ENCODE measurements around the gene TREH.

The TREH gene

DNA sequence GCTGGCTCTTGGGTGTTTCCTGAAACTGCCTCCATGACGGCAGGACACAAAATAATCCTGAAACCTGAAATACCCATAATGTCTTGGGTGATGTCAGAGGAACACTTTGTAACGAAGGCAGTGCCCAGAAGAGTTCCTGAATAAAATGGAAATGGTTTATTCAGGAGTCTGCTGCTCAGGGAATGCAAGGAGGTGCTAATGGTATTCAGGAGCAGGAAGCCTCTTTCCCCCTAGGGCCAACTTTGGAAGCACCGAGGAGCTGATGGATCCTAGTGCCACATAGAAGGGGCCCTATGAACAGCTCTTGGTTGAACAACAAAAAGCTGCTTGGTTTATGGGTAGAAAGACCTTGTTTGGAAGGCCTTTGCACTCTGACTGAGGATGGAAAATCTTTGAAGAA lies 15.5 kb downstream of the TREH start:
- DNase-seq (no peak), ATAC-seq (no peak)

DNA sequence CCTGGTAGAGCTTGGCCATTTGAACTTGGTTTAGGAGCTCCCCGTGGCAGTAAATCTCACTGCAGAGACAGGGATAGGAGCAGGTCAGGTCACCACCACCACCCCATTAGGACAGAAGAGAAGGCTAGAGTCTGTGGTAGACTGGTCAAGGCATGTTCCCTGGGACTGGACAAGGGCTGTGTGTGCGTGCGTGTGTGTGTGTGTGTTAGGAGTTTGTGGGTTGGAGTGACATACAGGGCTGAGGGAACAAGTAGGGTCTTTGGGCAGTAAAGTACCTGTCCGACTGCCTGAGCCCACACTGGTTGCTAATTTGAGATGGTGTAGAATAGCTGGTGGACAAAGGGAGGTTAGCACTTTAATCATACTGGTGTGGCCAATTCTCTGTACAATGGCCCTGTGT lies 16.1 kb downstream of the TREH start:
- no peak for ATAC-seq
- DNase-seq, result no peak

DNA sequence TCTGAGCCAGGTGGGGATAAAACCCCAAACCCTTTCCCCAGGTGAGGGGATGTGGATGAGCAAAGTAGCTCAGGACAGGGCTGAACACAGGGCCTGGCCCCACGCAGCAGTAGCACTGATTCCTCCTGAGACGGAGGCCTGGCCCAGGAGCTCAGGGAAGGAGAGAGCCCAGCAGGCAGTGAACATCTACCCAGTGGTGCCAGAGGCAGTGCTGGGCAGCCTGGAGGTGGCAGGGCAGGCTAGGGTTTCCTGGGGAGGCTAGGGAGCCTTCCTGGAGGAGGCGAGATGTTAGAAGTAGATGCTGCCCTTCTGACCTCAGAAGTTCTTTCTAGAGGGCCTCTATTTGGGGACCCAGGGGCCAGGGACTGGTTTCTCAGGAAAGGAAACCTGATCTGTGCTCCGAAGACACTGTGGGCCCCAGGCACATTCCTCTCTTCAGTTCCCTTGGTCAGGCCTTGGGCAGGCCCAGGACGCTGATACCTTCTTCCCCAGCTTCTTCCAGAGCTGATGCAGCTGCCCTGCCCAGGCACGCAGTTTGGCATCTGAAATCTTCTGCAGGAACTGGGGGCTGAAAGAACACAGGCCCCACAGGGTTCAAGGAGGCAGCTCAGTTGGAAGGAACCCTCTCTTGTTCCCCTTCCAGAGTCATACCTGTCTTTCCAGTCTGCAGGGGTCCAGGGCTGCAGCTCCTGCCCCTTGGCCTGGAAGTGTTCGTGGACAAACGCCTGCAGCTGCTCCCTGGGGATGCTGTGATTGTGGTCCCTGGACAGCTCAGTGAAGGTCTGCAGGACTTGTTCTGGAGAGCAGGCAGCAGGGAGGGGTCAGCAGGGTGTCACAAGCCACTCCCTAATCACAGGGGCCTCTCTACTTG lies 16.8 kb downstream of the TREH start:
- DNase-seq (no peak), ATAC-seq (no peak)

DNA sequence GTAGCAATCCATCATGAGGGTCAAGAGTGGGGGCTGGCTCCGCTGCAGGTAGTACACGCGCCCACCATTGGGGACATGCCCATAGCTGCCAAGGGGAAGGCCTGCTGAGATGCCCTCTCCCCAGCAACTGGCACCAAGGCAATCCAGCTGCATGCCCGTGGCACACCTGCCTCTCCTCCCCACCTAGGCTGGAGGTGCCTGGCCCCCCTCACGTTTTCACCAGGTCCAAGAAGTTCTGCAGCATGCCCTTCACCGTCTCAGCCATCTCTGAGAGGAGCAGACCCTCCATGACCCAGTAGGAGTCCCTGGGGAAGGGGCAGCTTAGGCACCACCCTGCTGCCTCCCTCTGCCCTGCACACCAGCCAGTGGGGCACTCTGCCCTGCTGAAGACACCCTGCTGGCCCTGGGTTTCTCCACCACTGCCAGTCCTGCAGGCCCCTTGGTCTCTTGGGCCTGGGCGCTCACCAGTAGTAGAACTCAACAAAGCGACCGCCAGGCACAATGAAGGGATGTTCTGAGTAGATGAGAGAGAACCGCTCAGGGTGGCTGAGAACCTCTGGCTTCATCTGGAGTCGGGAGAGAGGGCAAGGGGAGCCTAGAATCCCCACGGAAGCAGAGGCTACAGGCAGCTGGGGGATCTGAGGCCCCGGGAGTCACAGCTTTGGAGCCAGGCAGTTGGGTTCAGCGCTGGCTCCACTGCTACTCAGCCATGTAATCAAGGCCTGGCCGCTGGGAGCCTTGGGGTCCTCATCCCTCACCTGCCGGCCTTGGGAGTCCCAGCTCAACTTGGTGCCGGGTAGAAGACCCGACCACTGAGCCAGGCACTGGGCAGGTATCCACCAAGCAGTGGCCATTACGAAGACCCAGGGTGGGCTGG lies 17.8 kb downstream of the TREH start:
- ATAC-seq, result no peak
- no peak for DNase-seq

GRCh38 chr11:118660681-118661424 lies 18.6 kb downstream of the TREH start:
- DNase-seq, result no peak
- no peak for ATAC-seq

GRCh38 chr11:118659953-118660680 lies 19.3 kb downstream of the TREH start:
- ATAC-seq (no peak), DNase-seq (no peak)

GRCh38 chr11:118659314-118659952 lies 20.0 kb downstream of the TREH start:
- ATAC-seq (peak; percentile 97), DNase-seq (peak; percentile 96)

- DNase-seq (no peak), ATAC-seq (no peak)
These were observed 20.8 kb downstream of the TREH start for GRCh38 chr11:118658429-118659313.

DNA sequence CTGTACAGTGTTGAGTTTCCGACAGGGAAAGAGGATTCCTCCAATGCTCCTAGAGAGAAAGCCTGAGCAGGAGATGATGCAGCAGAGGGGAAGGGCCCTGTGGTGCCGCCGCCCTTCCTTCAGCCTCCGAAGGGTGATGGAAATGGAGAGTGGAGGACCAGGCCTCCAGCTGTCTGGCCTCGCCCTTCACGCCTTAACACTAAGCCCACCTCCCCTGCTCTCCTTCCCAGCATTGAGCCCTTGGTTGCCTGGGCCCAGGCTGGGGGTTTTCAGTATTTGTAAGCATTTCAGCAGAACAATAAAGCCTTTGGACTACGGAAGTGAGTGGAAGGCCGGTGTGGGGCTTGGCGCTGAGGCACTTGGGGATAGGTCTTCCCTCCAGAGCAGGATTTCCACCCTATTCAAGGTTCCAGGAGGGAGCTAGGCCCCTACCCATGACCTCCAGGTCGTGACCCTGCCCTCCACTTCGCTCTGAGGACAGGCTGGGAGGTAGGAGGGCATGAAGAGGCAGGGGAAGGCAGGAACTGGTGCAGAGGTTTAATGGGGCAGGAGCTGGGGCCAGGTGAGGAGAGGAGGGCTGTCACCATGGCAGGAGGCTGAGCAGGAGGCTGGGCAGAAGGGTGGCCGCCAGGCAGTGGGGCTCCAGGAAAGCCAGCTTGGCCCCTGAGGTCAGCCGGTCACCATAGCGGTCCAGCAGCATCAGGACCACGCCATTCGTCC lies 21.6 kb downstream of the TREH start:
- ATAC-seq, result no peak

GRCh38 chr11:118657238-118657637 lies 22.2 kb downstream of the TREH start:
- ATAC-seq, result no peak
- DNase-seq, result no peak

More for the DNA sequence above, 21.6 kb downstream of the TREH start:
- DNase-seq, result no peak

GRCh38 chr11:118656563-118657165 lies 22.8 kb downstream of the TREH start:
- ATAC-seq, result no peak
- DNase-seq, result no peak

GRCh38 chr11:118655486-118656190 lies 23.8 kb downstream of the TREH start:
- DNase-seq (no peak), ATAC-seq (no peak)

GRCh38 chr11:118653684-118654390 lies 25.6 kb downstream of the TREH start:
- DNase-seq, result no peak
- ATAC-seq, result no peak

GRCh38 chr11:118652681-118653181 lies 26.7 kb downstream of the TREH start:
- ATAC-seq, result no peak
- no peak for DNase-seq

DNA sequence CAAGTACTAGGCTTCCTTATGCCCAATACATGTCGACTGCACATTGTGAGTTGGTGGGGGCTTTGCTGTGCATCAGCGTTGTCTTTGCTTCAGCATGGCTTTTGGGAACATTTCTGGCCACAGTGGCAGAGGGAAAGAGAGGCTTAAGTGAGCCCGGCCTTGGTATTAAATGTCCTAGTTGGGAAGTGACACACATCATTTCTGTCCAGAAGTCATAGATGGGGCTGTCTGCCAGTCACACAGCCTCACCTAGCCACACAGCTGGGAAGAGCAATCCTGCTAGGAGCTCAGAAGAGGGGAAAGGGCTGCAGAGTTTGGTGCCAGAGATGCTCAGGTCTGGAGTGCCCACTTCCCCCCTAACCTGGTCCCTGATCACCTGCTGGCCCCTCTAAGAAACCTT lies 27.6 kb downstream of the TREH start:
- ATAC-seq, result no peak
- DNase-seq, result no peak

DNA sequence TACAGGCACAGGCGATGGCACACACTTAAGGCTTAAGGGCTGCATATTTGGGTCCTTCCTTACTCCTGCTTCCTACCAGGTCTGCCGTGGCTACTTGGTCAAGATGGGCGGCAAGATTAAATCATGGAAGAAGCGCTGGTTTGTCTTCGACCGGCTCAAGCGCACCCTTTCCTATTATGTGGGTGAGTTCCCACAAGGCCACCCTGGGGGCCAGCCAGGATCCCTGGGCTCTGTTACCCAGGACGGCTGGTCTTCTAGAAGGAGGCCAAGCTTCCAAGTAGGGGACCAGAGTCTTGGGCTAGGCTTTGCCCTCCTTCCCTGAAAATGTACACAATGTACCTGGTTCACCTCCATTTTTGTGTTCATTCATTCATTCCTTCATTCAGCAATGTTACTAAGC lies 29.1 kb downstream of the TREH start:
- ATAC-seq, result no peak

GRCh38 chr11:118649941-118650340 lies 29.5 kb downstream of the TREH start:
- no peak for ATAC-seq
- no peak for DNase-seq

More for the DNA sequence above, 29.1 kb downstream of the TREH start:
- DNase-seq, result no peak

DNA sequence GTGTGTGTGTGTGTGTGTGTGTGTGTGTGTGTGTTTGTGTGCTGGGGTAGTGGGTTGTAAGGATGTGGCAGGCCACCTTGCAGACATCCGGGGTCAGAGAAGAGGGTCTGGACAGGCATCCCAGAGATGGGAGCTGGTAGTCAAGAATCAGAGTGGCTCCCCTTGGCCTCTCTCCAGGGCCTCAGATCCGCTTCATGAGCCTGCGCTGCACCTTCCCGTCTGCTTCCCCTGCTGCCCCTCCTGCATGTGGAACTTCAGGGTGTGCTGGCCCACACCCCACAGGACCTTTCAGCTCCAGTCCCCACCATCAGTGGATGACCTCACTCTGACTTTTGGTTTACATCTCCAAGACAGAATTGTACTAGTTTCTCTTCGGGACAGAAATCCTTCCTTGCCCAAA lies 31.2 kb downstream of the TREH start:
- ATAC-seq (no peak), DNase-seq (no peak)

Data from stimulated activated naive CD8-positive, alpha-beta T cell treated with anti-CD3 and anti-CD28 coated beads, Interleukin-15, Interleukin-2, amounts not matched to agents 100 U/mL and 50 U/mL, for 24 hours (primary cell).